Activated T-helper 1 cell treated with anti-CD3 and anti-CD28 coated beads, Interleukin-12 subunit alpha, Interleukin-12 subunit beta, Interleukin-2, Interleukin-4 antibody, amounts not matched to agents 30 ng/mL and 10 ng/mL and 1 ng/mL, durations not matched to agents 14 hours and 24 hours and 36 hours (primary cell): ENCODE results near the gene KCNK1. TPM values are rescaled to one million over a fixed set of nuclear protein-coding genes. Genes with fewer than 3 reads are reported as not detected.

Experiments
- DNase-seq: peaks from one replicate; pipeline ENCODE4 v3.0.0; 2021; ENCODE audit warnings: low spot score
- H3K27ac Mint-ChIP-seq: one replicate; pipeline ENCODE4 v1.8.0; 2021; ENCODE audit warnings: mild to moderate bottlenecking, mixed read lengths
- H3K27me3 Mint-ChIP-seq: one replicate; pipeline ENCODE4 v1.8.0; 2022; ENCODE audit warnings: mild to moderate bottlenecking, moderate library complexity, mixed read lengths; ENCODE audit not compliant: insufficient read depth
- H3K36me3 Mint-ChIP-seq: one replicate; pipeline ENCODE4 v1.8.0; 2021; ENCODE audit warnings: low read depth, mixed read lengths
- H3K4me1 Mint-ChIP-seq: one replicate; pipeline ENCODE4 v1.8.0; 2021; ENCODE audit warnings: low read depth, mixed read lengths
- H3K4me3 Mint-ChIP-seq: one replicate; pipeline ENCODE4 v1.8.0; 2021; ENCODE audit warnings: mild to moderate bottlenecking, moderate library complexity, mixed read lengths
- H3K9me3 Mint-ChIP-seq: one replicate; pipeline ENCODE4 v1.8.0; 2021; ENCODE audit warnings: mixed read lengths
- intact Hi-C: fragments of 100-400 bp; cut with micrococcal nuclease; formaldehyde crosslinking; loops from one replicate; pipeline ENCODE4 v1.15.1; 2024
- total RNA-seq: library from RNA; stranded (reverse); gene quantifications from 2 replicates; pipeline ENCODE4 v1.2.3, GENCODE V29; 2022

Gene KCNK1
- total RNA-seq, 1 donor from 2014 or later = 1.8 TPM

DNA sequence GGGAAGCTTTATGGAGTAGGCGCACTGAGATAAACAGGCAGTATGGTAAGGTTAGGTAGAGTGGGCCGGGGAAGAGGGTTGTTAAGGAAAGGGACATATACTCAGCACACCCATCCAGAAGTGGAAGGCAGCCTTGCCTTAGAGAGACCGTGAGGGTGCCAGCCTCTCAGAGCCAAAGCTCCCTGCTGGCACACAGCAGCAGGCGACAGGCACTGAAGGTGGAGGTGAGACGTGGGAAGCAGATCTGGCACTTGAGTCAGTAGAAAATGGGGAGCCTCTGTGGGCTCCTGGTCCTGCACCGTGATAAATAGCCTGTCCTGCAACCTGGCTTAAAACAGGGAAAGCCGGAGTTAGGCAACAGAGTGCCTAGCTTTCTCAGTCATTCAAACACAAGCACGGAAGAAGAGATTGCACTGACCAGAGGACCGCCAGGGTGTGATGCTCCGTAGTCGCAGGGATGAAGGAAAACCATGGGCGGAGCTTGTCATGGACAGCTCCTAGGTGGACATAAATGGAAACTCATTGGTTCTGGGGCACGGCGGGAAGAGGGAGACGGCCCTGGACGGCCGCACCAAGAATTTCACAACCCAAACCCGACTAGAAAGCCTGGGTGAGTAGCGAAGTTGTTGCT, 15.5 kb downstream of the KCNK1 start:
- Mint-ChIP-seq H3K27me3 (no peaks in the 10 kb centered on the region), H3K36me3 (no peaks in the 10 kb centered on the region), H3K27ac (no peak overlapping the region), H3K9me3 (no peaks in the 10 kb centered on the region), H3K4me3 (no peak overlapping the region), H3K4me1 (no peaks in the 10 kb centered on the region)
- intact Hi-C loops = no loop called here
- DNase-seq = no peak

DNA sequence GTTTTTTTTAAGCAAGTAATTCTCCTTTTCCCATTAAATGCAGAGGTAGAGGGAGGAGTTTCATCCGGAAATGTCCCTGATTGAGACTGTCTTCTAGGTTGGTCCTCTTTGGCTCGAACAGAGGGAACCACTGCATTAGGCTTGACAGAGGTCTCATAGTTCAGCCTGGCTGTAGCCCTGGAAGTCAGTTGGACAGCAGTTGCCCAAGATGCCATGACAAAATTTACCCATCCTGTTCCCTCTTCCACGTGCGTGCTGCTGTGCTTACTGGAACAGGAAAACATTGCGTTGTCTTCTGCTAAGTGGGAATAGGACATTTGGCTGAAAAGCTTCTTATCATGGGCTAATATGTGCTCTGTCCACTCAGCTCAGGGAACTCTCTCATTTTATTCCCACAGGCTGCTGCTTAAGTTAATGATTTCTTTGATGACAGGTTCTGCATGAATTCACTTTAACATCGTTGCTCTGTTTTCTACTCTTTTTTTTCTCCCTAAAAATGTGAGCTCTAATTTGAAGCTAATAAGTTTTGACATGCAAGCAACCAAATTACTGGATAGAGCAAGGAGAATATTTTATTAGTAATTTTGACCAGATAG, 18.0 kb downstream of the KCNK1 start:
- Mint-ChIP-seq H3K27ac (no peak overlapping the region), H3K36me3 (no peaks in the 10 kb centered on the region), H3K9me3 (no peaks in the 10 kb centered on the region), H3K4me3 (no peak overlapping the region), H3K27me3 (no peaks in the 10 kb centered on the region), H3K4me1 (no peaks in the 10 kb centered on the region)
- intact Hi-C loops = no loop called here
- no peak for DNase-seq

DNA sequence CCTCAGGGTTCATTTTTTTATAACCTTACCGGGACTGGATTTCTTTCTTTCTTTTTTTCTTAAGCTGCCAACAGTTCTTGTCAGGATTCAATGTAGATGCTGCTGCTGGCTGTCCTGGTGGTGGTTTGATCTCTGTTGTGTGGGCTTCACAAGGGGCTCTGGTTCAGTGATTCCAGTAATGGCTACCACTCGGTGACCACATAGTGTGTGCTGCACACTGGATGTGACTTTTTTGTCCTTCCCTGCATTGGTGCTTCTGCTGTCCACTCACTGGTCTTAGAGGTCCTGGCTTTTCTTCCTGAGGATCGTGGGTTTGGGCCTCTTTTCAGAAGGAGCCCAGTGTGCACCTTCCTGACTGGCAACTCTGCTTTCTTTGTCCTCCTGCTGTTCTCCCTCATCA, 18.5 kb downstream of the KCNK1 start:
- H3K4me1 Mint-ChIP-seq = no peaks in the 10 kb centered on the region
- intact Hi-C loops = no loop called here
- no peaks in the 10 kb centered on the region for H3K27me3 Mint-ChIP-seq
- no peak overlapping the region for H3K27ac Mint-ChIP-seq
- no peaks in the 10 kb centered on the region for H3K36me3 Mint-ChIP-seq
- DNase-seq = no peak
- H3K4me3 Mint-ChIP-seq = no peak overlapping the region
- H3K9me3 Mint-ChIP-seq = no peaks in the 10 kb centered on the region

DNA sequence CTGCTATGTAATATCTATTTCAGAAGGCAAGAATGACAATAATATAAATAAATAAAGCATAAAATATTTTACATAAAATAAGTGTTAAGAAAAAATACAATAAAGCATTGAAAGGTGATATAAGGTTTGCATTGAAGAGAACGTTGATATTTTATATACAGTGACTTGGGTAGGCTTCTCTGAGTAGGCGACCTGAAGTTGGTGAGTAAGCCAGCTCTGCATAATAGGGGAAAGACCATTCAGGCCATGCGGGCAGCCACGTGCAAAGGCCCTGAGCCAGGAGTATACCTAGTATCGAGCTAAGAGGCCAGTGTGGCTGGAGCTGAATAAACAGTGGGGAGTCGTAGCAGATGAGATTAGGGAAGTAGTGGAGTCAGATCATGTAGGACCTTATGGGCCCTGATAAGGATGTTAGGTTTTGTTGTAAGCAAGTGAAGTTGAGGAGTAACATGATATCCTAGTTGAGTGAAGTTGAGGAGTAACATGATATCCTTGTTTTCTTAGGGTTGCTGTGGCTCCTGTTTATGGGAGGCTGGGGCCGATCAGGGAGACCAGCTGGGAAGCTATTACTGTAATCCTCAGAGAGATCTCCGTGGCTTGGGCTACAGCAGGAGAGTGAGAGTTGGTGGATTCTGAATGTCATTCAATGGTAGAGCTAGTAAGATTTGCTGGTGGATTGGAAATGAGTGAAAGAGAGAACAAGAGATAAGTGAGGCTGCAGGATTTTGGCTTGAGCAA, 22.0 kb downstream of the KCNK1 start:
- no peak overlapping the region for H3K4me3 Mint-ChIP-seq
- intact Hi-C loops = no loop called here
- H3K4me1 Mint-ChIP-seq = no peaks in the 10 kb centered on the region
- no peaks in the 10 kb centered on the region for H3K9me3 Mint-ChIP-seq
- DNase-seq = no peak
- no peak overlapping the region for H3K27ac Mint-ChIP-seq
- H3K27me3 Mint-ChIP-seq = no peaks in the 10 kb centered on the region
- H3K36me3 Mint-ChIP-seq = no peaks in the 10 kb centered on the region

DNA sequence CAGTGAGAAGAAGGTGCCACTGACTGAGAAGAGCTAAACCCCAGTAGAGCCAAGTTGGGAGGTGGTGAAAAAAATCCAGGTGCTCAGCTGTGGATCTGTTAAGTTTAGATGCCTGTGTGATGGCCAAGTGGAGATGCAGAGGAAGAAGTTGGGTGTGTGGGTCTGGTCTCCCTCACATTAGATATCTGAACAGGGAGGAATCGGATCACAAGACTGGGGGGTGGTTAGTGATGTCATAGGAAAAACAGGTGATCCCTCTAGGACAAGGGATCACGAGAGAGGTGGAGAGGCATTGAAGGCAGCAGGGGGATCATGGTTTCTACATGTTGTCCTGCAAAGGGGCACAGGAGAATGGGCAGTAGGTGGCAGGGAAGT, 22.6 kb downstream of the KCNK1 start:
- H3K4me1 Mint-ChIP-seq = no peaks in the 10 kb centered on the region
- H3K36me3 Mint-ChIP-seq = no peaks in the 10 kb centered on the region
- no peaks in the 10 kb centered on the region for H3K9me3 Mint-ChIP-seq
- no peak overlapping the region for H3K4me3 Mint-ChIP-seq
- H3K27ac Mint-ChIP-seq = no peak overlapping the region
- DNase-seq = no peak
- intact Hi-C loops = no loop called here
- no peaks in the 10 kb centered on the region for H3K27me3 Mint-ChIP-seq

DNA sequence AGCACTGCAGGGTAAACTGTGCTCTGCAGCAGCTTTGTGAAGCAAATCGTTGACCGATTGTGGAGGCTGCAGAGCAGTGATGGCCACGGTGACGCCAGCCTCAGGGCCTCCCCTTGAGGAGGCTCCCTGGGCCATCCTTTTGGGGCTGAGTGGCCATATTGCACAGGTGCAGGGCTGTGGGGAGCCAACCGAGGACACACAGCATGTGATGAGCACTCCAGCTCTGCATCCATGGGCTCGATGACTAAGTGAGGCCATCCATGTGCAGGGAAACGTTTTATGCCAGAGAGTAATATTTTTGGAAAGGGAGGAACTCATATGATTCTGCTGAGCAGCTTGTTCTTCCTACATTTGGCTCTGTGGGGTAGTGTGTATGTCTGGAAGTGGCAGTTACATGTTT, 24.6 kb downstream of the KCNK1 start:
- Mint-ChIP-seq H3K27ac (no peak overlapping the region), H3K4me1 (no peaks in the 10 kb centered on the region), H3K36me3 (no peaks in the 10 kb centered on the region), H3K4me3 (no peak overlapping the region), H3K9me3 (no peaks in the 10 kb centered on the region), H3K27me3 (no peaks in the 10 kb centered on the region)
- DNase-seq = no peak
- intact Hi-C loops = no loop called here

DNA sequence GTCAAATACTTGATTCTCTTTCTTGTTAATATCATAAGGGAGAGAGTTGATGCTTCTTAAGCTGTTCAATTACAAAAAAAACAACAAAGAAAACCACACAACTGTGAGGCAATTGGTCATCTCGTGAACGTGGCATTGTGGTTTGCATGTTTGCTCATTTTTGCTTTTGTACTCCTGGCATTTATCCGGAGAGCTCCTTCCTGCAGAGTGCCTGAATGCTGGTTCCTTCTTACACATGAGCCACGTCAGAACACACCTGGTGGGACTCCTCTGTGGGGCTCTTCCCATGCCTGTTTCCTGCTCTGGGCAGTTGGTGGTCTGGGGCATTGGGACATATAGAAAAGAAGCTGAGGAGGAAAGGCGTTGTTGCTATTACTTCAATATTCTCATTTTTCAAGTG, 25.7 kb downstream of the KCNK1 start:
- no peaks in the 10 kb centered on the region for H3K4me1 Mint-ChIP-seq
- H3K27ac Mint-ChIP-seq = no peak overlapping the region
- H3K4me3 Mint-ChIP-seq = no peak overlapping the region
- intact Hi-C loops = no loop called here
- no peak for DNase-seq
- H3K36me3 Mint-ChIP-seq = no peaks in the 10 kb centered on the region
- no peaks in the 10 kb centered on the region for H3K27me3 Mint-ChIP-seq
- H3K9me3 Mint-ChIP-seq = no peaks in the 10 kb centered on the region

DNA sequence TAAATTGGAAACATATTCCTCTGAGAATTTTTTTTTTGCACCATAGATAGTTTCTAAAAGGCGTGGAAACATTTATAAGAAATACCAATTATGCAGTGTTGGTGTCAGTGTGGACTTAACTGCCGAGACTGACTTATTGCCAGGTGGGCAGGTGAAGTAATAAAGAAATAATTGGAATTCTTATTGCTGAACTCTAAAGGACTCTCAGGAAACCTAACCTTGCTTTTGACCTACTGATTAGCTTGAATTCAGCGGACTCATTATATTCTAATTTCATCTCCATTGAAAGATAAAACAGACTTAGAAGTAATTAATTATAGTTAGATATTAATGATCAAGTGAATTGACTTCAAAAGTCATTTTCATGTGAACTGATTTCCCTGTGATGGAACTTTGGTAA, 26.3 kb downstream of the KCNK1 start:
- Mint-ChIP-seq H3K27ac (no peak overlapping the region), H3K4me3 (no peak overlapping the region), H3K4me1 (no peaks in the 10 kb centered on the region), H3K27me3 (no peaks in the 10 kb centered on the region), H3K36me3 (no peaks in the 10 kb centered on the region), H3K9me3 (no peaks in the 10 kb centered on the region)
- intact Hi-C loops = no loop called here
- no peak for DNase-seq

DNA sequence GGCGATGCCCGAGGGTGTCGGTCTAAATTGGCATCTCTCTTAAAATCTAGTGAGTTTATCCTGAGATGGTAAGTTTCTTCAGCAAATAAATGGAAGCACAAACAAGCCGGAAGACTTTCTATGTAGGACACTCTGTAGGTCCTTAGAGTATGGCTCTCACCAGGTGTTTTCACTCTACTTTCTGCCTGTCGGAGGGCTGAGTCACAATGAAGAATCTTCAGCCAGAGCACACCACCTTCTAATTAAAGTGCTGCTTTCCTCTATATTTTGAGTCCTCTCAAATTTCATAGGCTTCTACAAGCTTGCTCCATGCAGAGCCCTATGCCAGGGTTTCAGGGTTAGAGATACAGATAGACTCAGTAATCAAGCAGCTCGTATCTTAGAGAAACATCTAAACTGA, 27.1 kb downstream of the KCNK1 start:
- H3K27ac Mint-ChIP-seq = no peak overlapping the region
- H3K4me3 Mint-ChIP-seq = no peak overlapping the region
- H3K4me1 Mint-ChIP-seq = no peaks in the 10 kb centered on the region
- H3K9me3 Mint-ChIP-seq = no peaks in the 10 kb centered on the region
- H3K27me3 Mint-ChIP-seq = peaks cover 3% of the 10 kb centered on the region
- H3K36me3 Mint-ChIP-seq = no peaks in the 10 kb centered on the region
- DNase-seq = no peak
- intact Hi-C loops = no loop called here

DNA sequence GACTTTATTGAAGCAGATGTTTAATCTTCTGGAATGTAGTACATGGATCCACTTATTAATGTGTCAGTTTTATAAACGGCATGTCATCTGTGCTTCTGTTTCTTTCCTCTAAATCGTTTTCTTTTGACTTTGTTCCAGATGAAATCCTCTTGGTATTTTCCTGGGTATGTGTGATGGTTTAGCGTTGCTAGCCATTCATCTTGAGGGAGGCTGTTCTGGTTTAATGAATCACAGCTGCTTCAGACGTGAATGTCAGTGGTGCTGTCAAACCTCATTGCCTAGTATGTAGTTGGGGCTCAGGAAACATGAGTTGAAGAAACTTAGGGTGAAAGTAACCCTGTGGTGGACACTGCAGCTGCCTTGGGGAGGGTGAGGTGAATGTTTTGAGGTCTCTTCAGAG, 33.2 kb downstream of the KCNK1 start:
- H3K27me3 Mint-ChIP-seq = peaks cover 8% of the 10 kb centered on the region
- intact Hi-C loops = no loop called here
- no peak for DNase-seq
- no peaks in the 10 kb centered on the region for H3K9me3 Mint-ChIP-seq
- H3K4me1 Mint-ChIP-seq = no peaks in the 10 kb centered on the region
- no peak overlapping the region for H3K4me3 Mint-ChIP-seq
- no peak overlapping the region for H3K27ac Mint-ChIP-seq
- H3K36me3 Mint-ChIP-seq = no peaks in the 10 kb centered on the region

DNA sequence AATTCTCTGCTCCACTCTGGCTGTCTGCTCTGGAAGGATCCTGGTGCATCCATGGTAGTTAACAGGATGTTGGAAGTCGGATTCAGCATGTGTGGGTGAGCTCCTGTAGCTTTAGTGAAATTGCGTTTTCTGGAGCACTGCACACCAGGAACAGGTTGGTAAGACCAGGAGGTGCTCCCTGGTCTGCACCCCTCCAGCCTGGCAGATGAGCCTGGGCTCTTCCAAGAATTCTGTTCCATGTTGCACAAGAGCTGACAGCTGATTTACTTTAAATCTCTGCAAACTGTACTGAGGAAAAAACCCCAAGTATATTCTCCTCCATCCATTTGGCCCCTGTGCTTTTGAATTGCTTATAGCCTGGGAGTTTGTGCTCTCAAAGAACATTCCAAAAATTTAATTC, 33.7 kb downstream of the KCNK1 start:
- H3K27ac Mint-ChIP-seq = no peak overlapping the region
- no peaks in the 10 kb centered on the region for H3K9me3 Mint-ChIP-seq
- intact Hi-C loops = no loop called here

DNA sequence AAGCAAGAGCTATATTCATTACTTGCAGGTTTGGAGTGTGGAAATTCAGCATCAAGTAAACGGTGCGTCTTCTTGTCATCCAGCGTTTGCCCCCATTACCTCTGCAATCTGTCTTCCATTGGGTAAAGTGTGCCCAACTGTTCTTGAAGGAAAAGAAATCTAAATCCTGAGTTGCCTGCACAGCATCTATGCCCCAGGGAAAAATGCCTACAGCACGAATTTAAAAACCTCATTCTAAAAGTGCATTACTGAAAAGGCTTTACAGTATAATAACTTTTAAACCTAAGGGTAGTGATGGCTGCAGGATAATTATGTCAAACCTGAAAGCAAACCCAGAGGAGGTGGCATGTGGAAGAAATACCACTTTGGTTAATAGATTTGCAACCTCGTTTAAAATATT, 37.2 kb downstream of the KCNK1 start:
- no peak overlapping the region for H3K27ac Mint-ChIP-seq
- H3K9me3 Mint-ChIP-seq = no peaks in the 10 kb centered on the region
- no peak overlapping the region for H3K4me3 Mint-ChIP-seq
- intact Hi-C loops = no loop called here
- no peak for DNase-seq
- H3K4me1 Mint-ChIP-seq = no peaks in the 10 kb centered on the region
- peaks cover 5% of the 10 kb centered on the region for H3K27me3 Mint-ChIP-seq
- no peaks in the 10 kb centered on the region for H3K36me3 Mint-ChIP-seq

More for the DNA sequence above, 33.7 kb downstream of the KCNK1 start:
- no peaks in the 10 kb centered on the region for H3K36me3 Mint-ChIP-seq
- peaks cover 8% of the 10 kb centered on the region for H3K27me3 Mint-ChIP-seq
- DNase-seq = no peak
- no peak overlapping the region for H3K4me3 Mint-ChIP-seq
- no peaks in the 10 kb centered on the region for H3K4me1 Mint-ChIP-seq

DNA sequence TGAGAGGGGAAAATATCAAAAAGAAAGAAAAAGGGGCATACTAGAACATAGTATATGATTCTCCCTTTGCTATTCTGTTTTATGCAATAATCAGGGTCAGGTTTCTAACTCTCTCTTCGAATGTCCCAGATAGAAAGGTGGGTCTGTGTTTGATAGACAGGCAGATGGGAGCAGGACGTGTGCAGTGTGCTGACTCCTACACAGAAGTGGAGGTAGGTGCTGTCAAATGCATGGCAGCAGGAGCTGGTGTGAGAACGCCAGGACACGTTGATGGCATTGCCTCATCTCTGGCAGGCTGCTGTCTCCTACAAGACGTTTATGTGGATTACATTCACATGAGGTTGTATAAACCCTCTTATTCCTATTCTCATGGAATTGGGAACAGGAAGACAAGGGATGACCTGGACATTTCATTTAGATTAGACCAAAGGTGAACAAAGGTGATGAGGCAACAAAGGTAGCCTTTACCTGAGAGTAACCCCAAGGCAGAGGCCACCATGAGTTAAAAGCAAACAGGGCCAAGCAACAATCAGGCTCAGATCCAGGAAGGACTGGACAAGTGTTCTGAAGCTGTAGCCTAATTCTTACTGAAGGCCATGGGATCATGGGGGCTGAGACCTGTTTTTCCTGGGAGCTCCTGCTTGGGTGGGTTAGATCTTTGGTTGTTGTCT, 37.8 kb downstream of the KCNK1 start:
- Mint-ChIP-seq H3K36me3 (no peaks in the 10 kb centered on the region), H3K27me3 (peaks cover 3% of the 10 kb centered on the region), H3K9me3 (no peaks in the 10 kb centered on the region), H3K4me1 (no peaks in the 10 kb centered on the region), H3K4me3 (no peak overlapping the region), H3K27ac (no peak overlapping the region)
- intact Hi-C loops = no loop called here
- no peak for DNase-seq
